Epithelial cell of esophagus (primary cell): ENCODE data around the gene DOK4.

Source experiments
- DNase-seq: peaks from one replicate; pipeline ENCODE4 v3.0.0; 2010; ENCODE audit warnings: low read depth
- H3K4me3 ChIP-seq: 2 replicates; pipeline ENCODE4 v1.5.1; 2011; ENCODE audit warnings: mild to moderate bottlenecking, low read length, control low read depth
- CTCF ChIP-seq: IDR thresholded peaks from 2 replicates; pipeline ENCODE4 v1.5.1; 2011; ENCODE audit warnings: low read depth, mild to moderate bottlenecking, low read length, control low read depth, inconsistent platforms; ENCODE audit not compliant: insufficient read depth; ENCODE audit errors: missing control alignments

The DOK4 gene

GRCh38 chr16:57479205-57479975 lies 6.9 kb downstream of the DOK4 start:
- peak overlapping the region; percentile 15 for H3K4me3 ChIP-seq
- DNase-seq, result peak; percentile 21
- TF ChIP-seq CTCF, result no peak

GRCh38 chr16:57478396-57479204 lies 7.7 kb downstream of the DOK4 start:
- no peak overlapping the region for H3K4me3 ChIP-seq
- no peak for DNase-seq
- no peak for TF ChIP-seq CTCF

- no peak overlapping the region for H3K4me3 ChIP-seq
- TF ChIP-seq CTCF, result no peak
Observed at GRCh38 chr16:57477531-57478202, 8.6 kb downstream of the DOK4 start.

GRCh38 chr16:57476546-57477410 lies 9.5 kb downstream of the DOK4 start:
- no peak for DNase-seq
- TF ChIP-seq CTCF, result no peak
- no peak overlapping the region for H3K4me3 ChIP-seq

More at GRCh38 chr16:57477531-57478202, 8.6 kb downstream of the DOK4 start:
- no peak for DNase-seq

- peak; percentile 32 for DNase-seq
- H3K4me3 ChIP-seq, result no peak overlapping the region
- TF ChIP-seq CTCF, result peak; percentile 43
Observed at GRCh38 chr16:57475711-57476339, 10.5 kb downstream of the DOK4 start.
